ENCODE measurements around the gene RNF112.

Gene RNF112

GRCh38 chr17:19447085-19447583 is 36.1 kb downstream of the RNF112 start:
- Histone ChIP-seq H3K27ac (peak overlapping the region; percentile 72 to 87), H3K4me3 (no peak overlapping the region)
- DNase-seq (ENCODE audit: low spot score), result peak; percentile 79
- peak; percentile 92 for TF ChIP-seq CTCF (IDR thresholded peaks at IDR 0.05)

- Histone ChIP-seq H3K27ac (peak overlapping the region; percentile 72 to 87), H3K4me3 (no peak overlapping the region)
- no peak for TF ChIP-seq CTCF (IDR thresholded peaks at IDR 0.05)
- DNase-seq (ENCODE audit: low spot score), result no peak
Observed at GRCh38 chr17:19448341-19449268, 37.6 kb downstream of the RNF112 start.

GRCh38 chr17:19449656-19450055 is 38.6 kb downstream of the RNF112 start:
- DNase-seq (ENCODE audit: low spot score), result peak; percentile 45
- Histone ChIP-seq H3K27ac (peak overlapping the region; percentile 72 to 87), H3K4me3 (no peak overlapping the region)
- TF ChIP-seq CTCF (IDR thresholded peaks at IDR 0.05), result no peak

- no peak for DNase-seq (ENCODE audit: low spot score)
- no peak overlapping the region for H3K4me3 ChIP-seq
- H3K27ac ChIP-seq, result no peak overlapping the region
- TF ChIP-seq CTCF (IDR thresholded peaks at IDR 0.05), result no peak
Observed at GRCh38 chr17:19453296-19453695, 42.3 kb downstream of the RNF112 start.

- Histone ChIP-seq H3K4me3 (no peak overlapping the region), H3K27ac (no peak overlapping the region)
- no peak for DNase-seq (ENCODE audit: low spot score)
- TF ChIP-seq CTCF (IDR thresholded peaks at IDR 0.05), result no peak
Observed at GRCh38 chr17:19454074-19454473, 43.0 kb downstream of the RNF112 start.

- no peak overlapping the region for H3K27ac ChIP-seq
- no peak for DNase-seq (ENCODE audit: low spot score)
- no peak for TF ChIP-seq CTCF (IDR thresholded peaks at IDR 0.05)
- no peak overlapping the region for H3K4me3 ChIP-seq
Observed at GRCh38 chr17:19456016-19456927, 45.2 kb downstream of the RNF112 start.

Measured in coronary artery (tissue), 2 donors.